GM21528 (cell line): ENCODE data around the gene MCRIP1.

Experiments
- ATAC-seq: cut with Tn5 transposase; IDR thresholded peaks from one replicate; pipeline ENCODE4 v1.9.1; 2021; ENCODE audit warnings: mild to moderate bottlenecking, moderate library complexity; ENCODE audit not compliant: unreplicated experiment, low FRiP score

MCRIP1 gene

GRCh38 chr17:81822996-81823819, 9.9 kb downstream of the MCRIP1 start:
- ATAC-seq = no peak

GRCh38 chr17:81822312-81822637, 10.8 kb downstream of the MCRIP1 start:
- no peak for ATAC-seq

- ATAC-seq = no peak
These were observed 11.3 kb downstream of the MCRIP1 start for GRCh38 chr17:81821603-81822311.

- no peak for ATAC-seq
These were observed 11.9 kb downstream of the MCRIP1 start for GRCh38 chr17:81821147-81821546.

- no peak for ATAC-seq
These were observed 13.4 kb downstream of the MCRIP1 start for GRCh38 chr17:81819708-81820107.

GRCh38 chr17:81817758-81818147, 15.3 kb downstream of the MCRIP1 start:
- ATAC-seq = no peak

GRCh38 chr17:81815646-81815986, 17.5 kb downstream of the MCRIP1 start:
- ATAC-seq = no peak

- no peak for ATAC-seq
These were observed 18.1 kb downstream of the MCRIP1 start for GRCh38 chr17:81814748-81815645.

GRCh38 chr17:81813861-81814683, 19.0 kb downstream of the MCRIP1 start:
- no peak for ATAC-seq

- ATAC-seq = no peak
These were observed 19.8 kb downstream of the MCRIP1 start for GRCh38 chr17:81813371-81813684.

- ATAC-seq = no peak
These were observed 20.3 kb downstream of the MCRIP1 start for GRCh38 chr17:81812571-81813370.

GRCh38 chr17:81811705-81812570, 21.2 kb downstream of the MCRIP1 start:
- no peak for ATAC-seq

GRCh38 chr17:81810892-81811704, 22.0 kb downstream of the MCRIP1 start:
- ATAC-seq = no peak

GRCh38 chr17:81810476-81810875, 22.6 kb downstream of the MCRIP1 start:
- ATAC-seq = no peak

GRCh38 chr17:81809556-81809998, 23.5 kb downstream of the MCRIP1 start:
- no peak for ATAC-seq

GRCh38 chr17:81808778-81809555, 24.1 kb downstream of the MCRIP1 start:
- no peak for ATAC-seq

GRCh38 chr17:81807839-81808238, 25.3 kb downstream of the MCRIP1 start:
- no peak for ATAC-seq
